ENCODE results near the gene IFITM1.
"Not testable (repeated sequence)": the region's sequence is repeated elsewhere in the genome, so short reads cannot be mapped to it uniquely, and the experiment has no call there.

The IFITM1 gene

GRCh38 chr11:352456-353031 is 38.7 kb downstream of the IFITM1 start:
- H3K27me3 Mint-ChIP-seq = peaks cover 37% of the 10 kb centered on the region
- DNase-seq = peak; percentile 17
- no peaks in the 10 kb centered on the region for H3K36me3 Mint-ChIP-seq
- H3K27ac Mint-ChIP-seq = peak overlapping the region; percentile 15
- H3K4me3 Mint-ChIP-seq = no peak overlapping the region
- CTCF ChIA-PET = interaction anchor here (0.9 kb wide), 1 partner anchor 13 kb away, joined by 3 read pairs; no protein-coding TSS in a partner anchor
- H3K4me1 Mint-ChIP-seq = peaks cover 48% of the 10 kb centered on the region
- H3K9me3 Mint-ChIP-seq = no peaks in the 10 kb centered on the region

DNA sequence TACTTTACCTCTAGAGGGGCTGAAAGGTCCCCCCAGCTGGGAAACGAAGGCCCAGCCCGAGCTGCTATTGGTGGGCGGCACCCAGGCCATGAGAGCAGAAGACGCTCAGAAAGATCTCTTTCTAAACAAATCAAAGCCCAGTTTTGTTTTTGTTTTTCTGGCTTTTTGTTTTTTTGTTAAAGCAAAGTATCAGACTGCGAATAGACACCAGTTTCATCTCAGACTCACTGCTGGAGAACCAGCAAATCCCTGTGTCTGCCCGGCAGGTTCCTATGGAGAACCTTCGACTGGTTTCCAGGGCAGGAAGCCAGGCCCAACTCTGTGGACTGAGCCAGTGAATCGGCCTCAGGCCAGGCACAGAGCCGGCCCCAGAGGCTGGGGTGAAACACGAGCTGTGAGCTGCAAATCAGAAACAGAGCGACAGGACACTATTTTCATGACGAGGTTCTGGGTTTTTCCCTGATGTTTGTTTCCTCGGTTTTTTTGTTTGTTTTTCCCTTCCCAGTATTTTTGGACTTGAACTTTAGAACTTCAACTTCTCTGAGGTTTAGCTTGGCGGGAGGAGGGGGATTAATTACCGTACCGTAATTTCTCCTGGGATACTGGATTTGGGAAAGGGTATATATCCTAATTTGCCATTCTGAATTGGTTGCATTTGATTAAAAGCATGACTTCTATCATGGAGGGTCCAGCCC is 39.5 kb downstream of the IFITM1 start:
- CTCF ChIA-PET = interaction anchor here (0.9 kb wide), 1 partner anchor 13 kb away, joined by 3 read pairs; no protein-coding TSS in a partner anchor
- Mint-ChIP-seq H3K4me1 (peaks cover 48% of the 10 kb centered on the region), H3K4me3 (peak overlapping the region; percentile 25), H3K9me3 (no peaks in the 10 kb centered on the region), H3K27ac (no peak overlapping the region), H3K36me3 (no peaks in the 10 kb centered on the region), H3K27me3 (peaks cover 29% of the 10 kb centered on the region)
- DNase-seq = peak; percentile 17

- Mint-ChIP-seq H3K4me3 (peak overlapping the region; percentile 80), H3K36me3 (peaks cover 1% of the 10 kb centered on the region)
These were observed 42.0 kb downstream of the IFITM1 start for GRCh38 chr11:355581-356458.

DNA sequence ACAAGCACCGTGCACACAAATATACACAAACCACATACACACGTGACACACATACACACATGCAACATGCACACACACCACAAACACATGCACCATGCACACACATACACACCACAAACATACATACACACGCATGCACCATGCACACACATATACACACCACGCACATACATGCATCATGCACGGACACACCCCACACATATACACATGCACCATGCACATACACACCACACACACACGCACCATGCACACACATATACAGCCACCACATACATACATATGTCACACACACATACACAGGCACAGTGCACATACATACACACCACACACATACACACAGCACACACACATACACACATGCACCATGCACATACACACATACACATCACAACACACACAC is 42.8 kb downstream of the IFITM1 start:
- no peak overlapping the region for H3K4me3 Mint-ChIP-seq
- CTCF ChIA-PET = interaction anchor here (2.5 kb wide), 1 partner anchor 50 kb away, joined by 16 read pairs; no protein-coding TSS in a partner anchor
- peaks cover 29% of the 10 kb centered on the region for H3K27me3 Mint-ChIP-seq
- no peak overlapping the region for H3K27ac Mint-ChIP-seq
- peaks cover 1% of the 10 kb centered on the region for H3K36me3 Mint-ChIP-seq
- peaks cover 6% of the 10 kb centered on the region for H3K9me3 Mint-ChIP-seq
- peaks cover 33% of the 10 kb centered on the region for H3K4me1 Mint-ChIP-seq
- peak; percentile 2 for DNase-seq

More at GRCh38 chr11:355581-356458, 42.0 kb downstream of the IFITM1 start:
- CTCF ChIA-PET = interaction anchor here (0.7 to 2.5 kb wide), 11 partner anchors 13 to 105 kb away, joined by 3 to 16 read pairs (median 4); partner anchors contain the start of gene IFITM2
- Mint-ChIP-seq H3K4me1 (peaks cover 41% of the 10 kb centered on the region), H3K9me3 (peaks cover 2% of the 10 kb centered on the region), H3K27ac (peak overlapping the region; percentile 94), H3K27me3 (peaks cover 36% of the 10 kb centered on the region)
- DNase-seq = peak; percentile 93

DNA sequence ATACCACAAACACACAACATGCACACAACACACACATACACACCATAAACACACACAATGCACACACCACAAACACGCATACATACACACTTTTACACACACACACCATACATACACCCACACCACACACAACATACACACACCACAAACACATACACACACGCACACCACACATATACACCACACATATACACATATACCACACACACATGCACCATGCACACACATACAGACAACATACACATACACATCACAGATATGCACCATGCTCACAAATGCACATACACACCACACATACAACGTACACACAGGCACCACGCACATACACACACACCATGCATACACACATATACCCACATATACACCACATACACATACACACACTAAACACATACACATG is 43.7 kb downstream of the IFITM1 start:
- H3K9me3 Mint-ChIP-seq = peaks cover 6% of the 10 kb centered on the region
- H3K36me3 Mint-ChIP-seq = peaks cover 1% of the 10 kb centered on the region
- H3K27me3 Mint-ChIP-seq = peaks cover 26% of the 10 kb centered on the region
- CTCF ChIA-PET = no interaction called here
- peaks cover 27% of the 10 kb centered on the region for H3K4me1 Mint-ChIP-seq
- no peak overlapping the region for H3K27ac Mint-ChIP-seq
- H3K4me3 Mint-ChIP-seq = no peak overlapping the region
- no peak for DNase-seq

DNA sequence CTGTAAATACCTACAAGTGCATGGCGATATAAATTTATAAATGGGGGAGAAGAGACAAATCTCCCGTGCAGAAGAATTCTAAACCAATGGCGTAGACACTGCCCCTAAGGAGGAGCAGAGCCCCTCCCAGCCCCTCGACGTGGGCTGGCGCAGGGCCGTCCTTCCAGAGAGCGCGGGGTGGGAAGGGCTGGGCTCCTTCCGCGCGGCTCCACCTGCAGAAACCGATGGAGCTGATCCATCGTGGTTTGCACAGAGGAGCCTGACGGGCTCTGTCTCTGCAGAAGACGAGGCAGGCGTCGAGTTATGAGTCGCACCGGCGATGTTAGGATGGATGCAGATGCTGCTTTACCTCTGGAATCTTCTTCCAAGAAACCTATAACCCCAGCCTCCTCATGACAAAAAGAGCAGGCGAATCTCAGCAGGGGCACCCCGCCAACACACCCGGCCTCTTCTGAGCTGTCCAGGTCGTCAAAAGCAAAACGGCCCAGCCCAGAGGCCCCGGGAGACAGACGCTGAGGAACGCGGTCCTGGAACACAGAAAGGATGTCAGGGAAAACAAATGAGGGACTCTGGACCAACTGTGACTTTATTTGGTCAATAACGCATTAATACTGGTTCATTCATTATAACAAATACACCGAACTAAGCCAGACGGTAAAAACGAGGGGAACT is 44.4 kb downstream of the IFITM1 start:
- CTCF ChIA-PET = interaction anchor here (1.3 to 6.0 kb wide), 2 partner anchors 52 to 160 kb away, joined by 4 to 43 read pairs; partner anchors contain the start of gene IFITM2
- Mint-ChIP-seq H3K36me3 (peaks cover 1% of the 10 kb centered on the region), H3K27ac (no peak overlapping the region), H3K4me3 (no peak overlapping the region), H3K9me3 (peaks cover 6% of the 10 kb centered on the region), H3K27me3 (peaks cover 26% of the 10 kb centered on the region), H3K4me1 (peaks cover 21% of the 10 kb centered on the region)
- DNase-seq = peak; percentile 18

GRCh38 chr11:359181-359714 is 45.4 kb downstream of the IFITM1 start:
- Mint-ChIP-seq H3K36me3 (peaks cover 1% of the 10 kb centered on the region), H3K27me3 (peaks cover 29% of the 10 kb centered on the region), H3K27ac (no peak overlapping the region), H3K4me1 (peaks cover 12% of the 10 kb centered on the region), H3K4me3 (no peak overlapping the region), H3K9me3 (peaks cover 6% of the 10 kb centered on the region)
- DNase-seq = peak; percentile 30
- CTCF ChIA-PET = interaction anchor here (0.8 to 6.0 kb wide), 3 partner anchors 53 to 159 kb away, joined by 3 to 43 read pairs (median 4); partner anchors contain the start of gene IFITM2

DNA sequence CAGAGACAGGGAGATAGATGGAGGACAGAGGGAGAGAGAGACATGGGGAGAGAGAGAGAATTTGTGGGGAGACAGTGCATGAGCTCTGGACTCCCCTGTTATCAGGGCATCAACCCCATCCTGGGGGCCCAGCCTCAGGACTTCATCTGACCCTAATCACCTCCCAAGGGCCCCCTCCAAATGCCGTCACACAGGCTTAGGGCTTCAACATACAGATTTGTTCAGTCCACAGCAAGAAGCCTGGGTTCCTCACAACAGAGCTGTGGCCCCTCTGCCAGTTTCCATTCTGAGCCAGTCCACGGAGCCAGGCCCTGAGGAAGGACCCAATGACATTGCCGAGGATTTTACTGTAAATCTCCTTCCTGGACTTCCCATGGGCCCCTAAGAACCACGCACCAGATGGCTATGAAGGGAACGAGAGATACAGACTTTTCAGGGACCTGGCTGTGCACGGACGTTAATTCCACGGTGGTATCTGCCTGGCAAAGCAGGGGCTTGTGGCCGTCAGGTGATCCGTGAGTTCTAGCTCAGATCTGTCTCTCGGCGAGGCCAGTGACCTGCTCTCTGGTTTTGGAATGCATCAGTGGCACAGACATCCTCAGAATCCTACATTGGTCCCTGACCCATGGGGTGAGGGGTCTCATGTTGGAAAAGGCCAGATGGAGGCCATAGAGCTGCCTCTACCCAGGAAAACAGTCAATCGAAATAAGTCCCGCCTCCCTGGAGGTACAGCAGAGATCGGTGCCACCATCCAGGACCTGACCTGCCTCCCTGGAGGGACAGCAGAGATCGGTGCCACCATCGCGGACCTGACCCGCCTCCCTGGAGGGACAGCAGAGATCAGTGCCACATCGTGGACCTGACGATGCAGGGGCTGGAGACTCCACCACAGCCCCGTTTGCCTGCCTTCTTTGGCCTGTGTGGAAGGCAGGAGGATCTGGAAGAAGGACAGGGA is 46.8 kb downstream of the IFITM1 start:
- Mint-ChIP-seq H3K4me3 (no peak overlapping the region), H3K27me3 (peaks cover 39% of the 10 kb centered on the region), H3K4me1 (no peaks in the 10 kb centered on the region), H3K9me3 (peaks cover 6% of the 10 kb centered on the region), H3K36me3 (peaks cover 1% of the 10 kb centered on the region), H3K27ac (no peak overlapping the region)
- peak; percentile 17 for DNase-seq
- CTCF ChIA-PET = interaction anchor here (1.0 to 6.0 kb wide), 2 partner anchors 55 to 110 kb away, joined by 4 to 43 read pairs; partner anchors contain the start of gene IFITM2

DNA sequence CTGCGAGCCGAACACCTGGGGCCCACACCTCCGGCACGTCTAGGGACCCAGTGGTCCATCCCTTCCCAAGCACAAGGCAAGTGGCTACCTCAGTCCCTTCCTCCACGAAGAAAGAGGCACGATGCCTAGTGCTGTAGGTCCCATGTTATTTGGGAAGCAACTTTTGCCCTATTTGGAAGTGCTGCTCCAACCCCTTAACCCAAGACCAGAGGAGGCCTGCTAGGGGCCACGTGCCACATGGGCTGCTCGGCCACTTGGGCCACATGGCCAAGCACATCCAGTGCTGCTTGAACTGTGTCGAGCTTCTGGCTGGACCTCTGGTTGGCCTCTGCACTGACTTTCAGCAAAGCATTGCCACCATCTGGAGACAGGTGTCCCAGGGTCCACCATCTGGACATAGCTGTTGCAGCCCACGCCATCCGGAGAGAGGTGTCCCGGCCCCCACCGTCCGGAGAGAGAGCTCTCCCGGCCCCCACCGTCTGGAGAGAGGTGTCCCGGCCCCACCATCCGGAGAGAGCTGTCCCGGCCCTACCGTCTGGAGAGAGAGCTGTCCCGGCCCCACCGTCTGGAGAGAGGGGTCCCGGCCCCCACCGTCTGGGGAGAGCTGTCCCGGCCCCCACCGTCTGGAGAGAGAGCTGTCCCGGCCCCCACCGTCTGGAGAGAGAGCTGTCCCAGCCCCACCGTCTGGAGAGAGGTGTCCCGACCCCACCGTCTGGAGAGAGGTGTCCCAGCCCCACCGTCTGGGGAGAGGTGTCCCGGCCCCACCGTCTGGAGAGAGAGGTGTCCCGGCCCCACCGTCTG is 49.0 kb downstream of the IFITM1 start:
- Mint-ChIP-seq H3K4me1 (peaks cover under 1% of the 10 kb centered on the region), H3K27me3 (peaks cover 62% of the 10 kb centered on the region), H3K36me3 (peaks cover 1% of the 10 kb centered on the region), H3K27ac (no peak overlapping the region), H3K9me3 (peaks cover 6% of the 10 kb centered on the region), H3K4me3 (no peak overlapping the region)
- CTCF ChIA-PET = interaction anchor here (1.0 to 6.0 kb wide), 5 partner anchors 57 to 160 kb away, joined by 3 to 43 read pairs (median 14); partner anchors contain the start of genes IFITM2 and PTDSS2
- peak; percentile 17 for DNase-seq

DNA sequence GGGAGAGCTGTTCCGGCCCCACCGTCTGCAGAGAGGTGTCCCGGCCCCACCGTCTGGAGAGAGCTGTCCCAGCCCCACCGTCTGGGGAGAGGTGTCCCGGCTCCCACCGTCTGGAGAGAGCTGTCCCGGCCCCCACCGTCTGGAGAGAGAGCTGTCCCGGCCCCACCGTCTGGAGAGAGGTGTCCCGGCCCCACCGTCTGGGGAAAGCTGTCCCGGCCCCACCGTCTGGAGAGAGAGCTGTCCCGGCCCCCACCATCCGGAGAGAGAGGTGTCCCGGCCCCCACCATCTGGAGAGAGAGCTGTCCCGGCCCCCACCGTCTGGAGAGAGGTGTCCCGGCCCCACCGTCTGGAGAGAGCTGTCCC is 49.6 kb downstream of the IFITM1 start:
- peaks cover 67% of the 10 kb centered on the region for H3K27me3 Mint-ChIP-seq
- H3K9me3 Mint-ChIP-seq = not testable (repeated sequence)

DNA sequence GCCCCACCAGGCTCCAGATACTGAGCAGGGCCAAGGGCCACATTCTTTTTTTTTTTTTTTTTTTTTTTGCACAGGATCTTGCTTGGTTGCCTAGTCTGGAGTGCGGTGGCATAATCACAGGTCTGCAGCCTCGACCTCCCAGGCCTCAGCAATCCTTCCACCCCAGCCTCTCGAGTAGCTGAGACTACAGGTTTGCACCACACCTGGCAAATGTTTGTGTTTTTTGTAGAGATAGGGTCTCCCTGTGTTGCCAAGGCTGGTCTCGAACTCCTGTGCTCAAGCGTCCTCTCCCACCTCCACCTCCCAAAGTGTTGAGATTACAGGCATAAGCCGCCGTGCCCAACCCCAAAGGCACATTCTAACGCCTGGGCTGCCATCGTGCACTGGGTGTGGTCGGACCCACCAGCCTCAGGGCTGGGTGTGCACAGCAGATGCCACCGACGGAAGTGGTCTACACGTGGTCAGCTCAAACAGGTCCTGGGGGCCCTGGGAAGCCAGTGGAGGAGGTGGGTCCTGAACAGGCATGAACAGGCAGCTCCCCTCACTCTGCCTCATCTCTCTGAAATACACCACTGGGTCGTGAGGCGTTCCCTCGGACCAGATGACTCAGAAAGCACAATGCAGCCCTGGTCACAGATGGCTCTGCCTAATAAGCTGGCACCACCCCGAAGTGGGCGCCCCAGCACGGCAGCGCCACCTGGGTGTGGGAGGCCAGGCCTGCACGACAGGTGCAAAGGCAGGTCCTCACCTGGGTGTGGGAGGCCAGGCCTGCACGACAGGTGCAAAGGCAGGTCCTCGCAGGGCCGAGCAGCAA is 50.3 kb downstream of the IFITM1 start:
- DNase-seq = peak; percentile 68
- CTCF ChIA-PET = interaction anchor here (0.8 to 6.0 kb wide), 6 partner anchors 58 to 152 kb away, joined by 3 to 43 read pairs (median 10); partner anchors contain the start of genes IFITM2 and PTDSS2
- H3K27me3 Mint-ChIP-seq = peaks cover 69% of the 10 kb centered on the region
- H3K36me3 Mint-ChIP-seq = peaks cover 3% of the 10 kb centered on the region
- peaks cover 8% of the 10 kb centered on the region for H3K4me1 Mint-ChIP-seq
- no peak overlapping the region for H3K4me3 Mint-ChIP-seq
- no peak overlapping the region for H3K27ac Mint-ChIP-seq
- peaks cover 6% of the 10 kb centered on the region for H3K9me3 Mint-ChIP-seq

More for the DNA sequence above, 49.6 kb downstream of the IFITM1 start:
- CTCF ChIA-PET = interaction anchor here (3.1 to 6.0 kb wide), 3 partner anchors 58 to 113 kb away, joined by 14 to 43 read pairs (median 32); partner anchors contain the start of genes IFITM2 and PTDSS2
- not testable (repeated sequence) for DNase-seq, H3K36me3 Mint-ChIP-seq, H3K27ac Mint-ChIP-seq, H3K4me3 Mint-ChIP-seq, H3K4me1 Mint-ChIP-seq

Data from activated naive CD4-positive, alpha-beta T cell treated with anti-CD3 and anti-CD28 coated beads, Interleukin-2, amount 10 ng/mL, durations not matched to agents 7 days and 5 days (primary cell).